ENCODE data around the gene VLDLR. TPM values are rescaled to one million over a fixed set of nuclear protein-coding genes. Genes with fewer than 3 reads are reported as not detected.

VLDLR gene
- total RNA-seq, 2 donors from 2014 or later = 29.5 to 38.7 TPM

GRCh38 chr9:2583308-2584013 lies 38.1 kb upstream of the VLDLR start:
- Mint-ChIP-seq H3K27ac (no peak overlapping the region), H3K27me3 (ENCODE audit: insufficient read depth) (no peaks in the 10 kb centered on the region), H3K36me3 (ENCODE audit: low read depth) (peaks cover 12% of the 10 kb centered on the region), H3K4me1 (peaks cover 4% of the 10 kb centered on the region), H3K9me3 (peaks cover 57% of the 10 kb centered on the region), H3K4me3 (no peak overlapping the region)
- Histone ChIP-seq H3K9me3 (ENCODE audit: control insufficient read depth, low read length) (peaks cover 20% of the 10 kb centered on the region), H3K9ac (ENCODE audit: extremely low read depth, low read length, poor library complexity, severe bottlenecking) (no peak overlapping the region), H3K27me3 (ENCODE audit: control insufficient read depth, insufficient read depth, low read length, poor library complexity, severe bottlenecking) (no peaks in the 10 kb centered on the region), H3K36me3 (ENCODE audit: control insufficient read depth, insufficient read depth, low read length) (no peaks in the 10 kb centered on the region), H3K4me1 (ENCODE audit: control insufficient read depth, insufficient read depth, low read length) (no peaks in the 10 kb centered on the region), H3K4me3 (ENCODE audit: low read length) (no peak overlapping the region), H3K27ac (ENCODE audit: low read depth, low read length) (no peak overlapping the region)
- WGBS, 2 experiments (ENCODE audit: insufficient coverage in 1 of 2, insufficient read length in 1 of 2) = 94 to 97% methylated on average over 6 to 13 of the region's 13 CpGs
- DNase-seq = no peak
- TF ChIP-seq CTCF (conservative IDR thresholded peaks at IDR 0.05) = no peak

- Mint-ChIP-seq H3K27ac (no peak overlapping the region), H3K4me1 (no peaks in the 10 kb centered on the region), H3K27me3 (ENCODE audit: insufficient read depth) (peaks cover 1% of the 10 kb centered on the region), H3K9me3 (peaks cover 56% of the 10 kb centered on the region), H3K4me3 (no peak overlapping the region), H3K36me3 (ENCODE audit: low read depth) (peaks cover 23% of the 10 kb centered on the region)
- 92 to 100% methylated on average over 1 of the region's 1 CpG for WGBS, 2 experiments (ENCODE audit: insufficient coverage in 1 of 2, insufficient read length in 1 of 2)
- Histone ChIP-seq H3K4me1 (ENCODE audit: control insufficient read depth, insufficient read depth, low read length) (no peaks in the 10 kb centered on the region), H3K9ac (ENCODE audit: extremely low read depth, low read length, poor library complexity, severe bottlenecking) (no peak overlapping the region), H3K27me3 (ENCODE audit: control insufficient read depth, insufficient read depth, low read length, poor library complexity, severe bottlenecking) (no peaks in the 10 kb centered on the region), H3K27ac (ENCODE audit: low read depth, low read length) (no peak overlapping the region), H3K36me3 (ENCODE audit: control insufficient read depth, insufficient read depth, low read length) (peaks cover 5% of the 10 kb centered on the region), H3K4me3 (ENCODE audit: low read length) (peak overlapping the region; percentile 51), H3K9me3 (ENCODE audit: control insufficient read depth, low read length) (peaks cover 44% of the 10 kb centered on the region)
- no peak for TF ChIP-seq CTCF (conservative IDR thresholded peaks at IDR 0.05)
- DNase-seq = no peak
Measured at GRCh38 chr9:2591967-2592366, 29.6 kb upstream of the VLDLR start.

- Mint-ChIP-seq H3K27ac (no peak overlapping the region), H3K9me3 (peaks cover 39% of the 10 kb centered on the region), H3K27me3 (ENCODE audit: insufficient read depth) (peaks cover 5% of the 10 kb centered on the region), H3K36me3 (ENCODE audit: low read depth) (peaks cover 21% of the 10 kb centered on the region), H3K4me3 (no peak overlapping the region), H3K4me1 (no peaks in the 10 kb centered on the region)
- Histone ChIP-seq H3K27me3 (ENCODE audit: control insufficient read depth, insufficient read depth, low read length, poor library complexity, severe bottlenecking) (no peaks in the 10 kb centered on the region), H3K9ac (ENCODE audit: extremely low read depth, low read length, poor library complexity, severe bottlenecking) (no peak overlapping the region), H3K27ac (ENCODE audit: low read depth, low read length) (no peak overlapping the region), H3K4me1 (ENCODE audit: control insufficient read depth, insufficient read depth, low read length) (no peaks in the 10 kb centered on the region), H3K9me3 (ENCODE audit: control insufficient read depth, low read length) (peaks cover 36% of the 10 kb centered on the region), H3K36me3 (ENCODE audit: control insufficient read depth, insufficient read depth, low read length) (peaks cover 5% of the 10 kb centered on the region), H3K4me3 (ENCODE audit: low read length) (no peak overlapping the region)
- no peak for DNase-seq
- TF ChIP-seq CTCF (conservative IDR thresholded peaks at IDR 0.05) = no peak
Measured at GRCh38 chr9:2593744-2594143, 27.8 kb upstream of the VLDLR start.
